ENCODE measurements around the gene SORL1.
A peak's percentile ranks its signal among the peaks of the same experiment; 100 is the strongest.

The SORL1 gene

DNA sequence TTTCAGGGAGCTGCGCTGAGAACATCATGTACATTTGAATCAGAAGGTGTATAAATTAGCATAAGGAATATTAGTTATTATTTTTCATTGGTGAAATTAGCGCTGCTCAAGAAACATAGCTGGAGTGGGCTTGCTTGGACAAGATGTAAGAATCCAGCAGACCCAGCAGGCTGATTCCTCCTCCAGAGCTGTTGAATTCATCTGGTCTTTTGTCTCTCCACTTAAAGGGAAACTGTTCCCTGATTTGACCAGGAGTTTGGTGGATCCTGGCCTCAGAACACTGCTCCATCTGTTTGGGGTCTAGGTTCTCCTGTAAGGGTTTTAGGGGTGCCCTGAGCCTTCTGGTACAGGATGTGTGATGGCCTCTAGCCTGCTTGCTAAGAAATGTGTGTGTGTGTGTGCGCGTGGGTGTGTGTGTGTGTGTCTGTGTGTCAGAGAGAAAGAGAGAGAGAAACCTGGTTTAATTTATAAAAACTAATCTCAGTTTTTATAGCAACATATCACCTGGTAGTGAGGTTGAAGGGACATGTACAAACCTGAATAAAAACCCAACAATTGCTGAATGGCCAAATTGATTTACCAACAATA lies 8.3 kb upstream of the SORL1 start:
- Histone ChIP-seq H3K27me3 (ENCODE audit: control insufficient read depth in 1 of 2, insufficient read depth in 2 of 2, low read length in 2 of 2) (no peaks in the 10 kb centered on the region), H3K27ac (ENCODE audit: low read length) (no peak overlapping the region), H3K9ac (ENCODE audit: low read length in 2 of 2) (no peak overlapping the region), H3K4me3 (ENCODE audit: low read length in 2 of 2) (no peak overlapping the region), H3K9me3 (ENCODE audit: control insufficient read depth in 2 of 2, low read length in 2 of 2) (no peaks in the 10 kb centered on the region), H3K36me3 (ENCODE audit: control insufficient read depth in 2 of 2, insufficient read depth in 2 of 2, low read length in 2 of 2) (no peaks in the 10 kb centered on the region), H3K4me1 (ENCODE audit: control insufficient read depth, insufficient read depth, low read length) (peaks cover 4% of the 10 kb centered on the region)

DNA sequence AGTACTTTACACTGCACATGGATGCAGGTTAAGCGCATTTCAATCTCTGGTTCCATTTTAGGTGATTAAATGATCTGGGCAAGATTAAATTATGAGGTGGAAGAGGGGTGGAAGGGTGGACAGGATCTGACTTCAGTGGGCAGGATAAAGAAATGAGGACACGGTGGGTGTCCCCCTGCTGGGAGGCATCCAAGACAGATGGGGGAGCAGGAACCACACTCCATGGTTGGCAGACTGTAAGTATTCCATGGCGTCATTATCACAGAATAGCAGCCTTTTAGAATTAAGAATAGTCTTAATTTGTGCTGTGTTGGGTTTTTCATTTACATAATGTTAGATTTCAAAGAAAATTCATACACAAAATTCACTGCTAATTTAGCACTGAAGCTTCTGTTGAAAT lies 7.6 kb upstream of the SORL1 start:
- Histone ChIP-seq H3K4me1 (ENCODE audit: control insufficient read depth, insufficient read depth, low read length) (peaks cover 3% of the 10 kb centered on the region), H3K27me3 (ENCODE audit: control insufficient read depth in 1 of 2, insufficient read depth in 2 of 2, low read length in 2 of 2) (no peaks in the 10 kb centered on the region), H3K36me3 (ENCODE audit: control insufficient read depth in 2 of 2, insufficient read depth in 2 of 2, low read length in 2 of 2) (no peaks in the 10 kb centered on the region), H3K27ac (ENCODE audit: low read length) (no peak overlapping the region), H3K4me3 (ENCODE audit: low read length in 2 of 2) (no peak overlapping the region), H3K9ac (ENCODE audit: low read length in 2 of 2) (no peak overlapping the region), H3K9me3 (ENCODE audit: control insufficient read depth in 2 of 2, low read length in 2 of 2) (no peaks in the 10 kb centered on the region)

DNA sequence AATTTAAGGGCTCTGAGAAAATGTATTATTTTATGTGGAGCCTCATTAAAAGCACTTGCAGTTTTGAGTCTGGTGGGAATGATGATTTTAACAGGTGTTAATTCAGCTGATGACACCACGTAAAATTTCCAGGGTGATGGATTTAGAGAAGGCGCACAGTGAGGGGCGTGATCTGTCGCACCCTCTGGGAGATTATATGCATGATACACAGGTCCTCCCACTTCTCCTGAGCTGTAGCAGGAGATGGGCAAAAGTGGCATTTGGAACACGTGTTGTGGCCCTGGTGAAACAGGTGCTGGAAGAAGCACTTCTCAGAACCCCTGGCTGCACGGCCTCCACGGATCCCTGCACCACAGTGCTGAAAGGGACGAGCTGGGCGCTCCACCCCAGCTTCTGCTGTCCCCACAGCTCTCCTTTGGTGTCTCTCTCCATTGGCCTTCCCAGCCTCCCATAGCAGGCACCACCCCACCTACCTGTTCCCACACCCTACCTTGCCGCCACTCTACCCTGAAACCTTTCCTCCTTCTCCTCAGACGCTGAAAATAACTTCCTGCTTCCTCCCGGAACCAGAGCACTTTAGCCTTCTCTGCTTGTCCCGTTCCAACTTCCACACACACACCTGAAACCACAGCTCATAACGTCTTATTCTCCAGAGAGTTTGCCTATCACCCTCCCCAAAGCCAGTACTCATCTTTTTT lies 6.9 kb upstream of the SORL1 start:
- no peaks in the 10 kb centered on the region for H3K4me1 ChIP-seq (ENCODE audit: control insufficient read depth, insufficient read depth, low read length)
- H3K9me3 ChIP-seq (ENCODE audit: control insufficient read depth in 2 of 2, low read length in 2 of 2) = no peaks in the 10 kb centered on the region
- no peak overlapping the region for H3K27ac ChIP-seq (ENCODE audit: low read length)
- no peak overlapping the region for H3K9ac ChIP-seq (ENCODE audit: low read length in 2 of 2)
- no peaks in the 10 kb centered on the region for H3K36me3 ChIP-seq (ENCODE audit: control insufficient read depth in 2 of 2, insufficient read depth in 2 of 2, low read length in 2 of 2)
- no peaks in the 10 kb centered on the region for H3K27me3 ChIP-seq (ENCODE audit: control insufficient read depth in 1 of 2, insufficient read depth in 2 of 2, low read length in 2 of 2)
- H3K4me3 ChIP-seq (ENCODE audit: low read length in 2 of 2) = no peak overlapping the region

DNA sequence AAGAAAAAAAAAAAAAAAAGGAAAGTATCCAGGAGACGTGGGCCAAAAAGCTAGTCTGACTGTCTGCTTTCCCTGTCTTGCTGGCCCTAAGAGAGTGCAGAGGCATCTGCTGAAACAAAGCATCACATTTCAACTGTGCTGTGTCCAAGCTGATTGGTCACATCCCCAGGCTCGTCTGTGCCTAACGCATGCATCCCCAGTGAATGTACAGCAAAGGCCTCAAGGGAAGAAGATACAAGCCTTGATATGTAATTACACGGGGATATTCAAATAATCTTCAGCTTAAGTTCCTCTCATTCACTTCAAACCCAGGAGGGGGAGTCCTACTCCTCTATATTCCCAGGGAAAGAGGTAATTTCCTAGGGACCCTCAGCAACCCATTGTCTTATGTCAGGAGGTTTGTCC lies 5.4 kb upstream of the SORL1 start:
- Histone ChIP-seq H3K27me3 (ENCODE audit: control insufficient read depth in 1 of 2, insufficient read depth in 2 of 2, low read length in 2 of 2) (no peaks in the 10 kb centered on the region), H3K4me1 (ENCODE audit: control insufficient read depth, insufficient read depth, low read length) (peaks cover 6% of the 10 kb centered on the region), H3K4me3 (ENCODE audit: low read length in 2 of 2) (no peak overlapping the region), H3K27ac (ENCODE audit: low read length) (no peak overlapping the region), H3K9me3 (ENCODE audit: control insufficient read depth in 2 of 2, low read length in 2 of 2) (no peaks in the 10 kb centered on the region), H3K36me3 (ENCODE audit: control insufficient read depth in 2 of 2, insufficient read depth in 2 of 2, low read length in 2 of 2) (no peaks in the 10 kb centered on the region), H3K9ac (ENCODE audit: low read length in 2 of 2) (peak overlapping the region in 1 of 2 donors; percentile 36)

DNA sequence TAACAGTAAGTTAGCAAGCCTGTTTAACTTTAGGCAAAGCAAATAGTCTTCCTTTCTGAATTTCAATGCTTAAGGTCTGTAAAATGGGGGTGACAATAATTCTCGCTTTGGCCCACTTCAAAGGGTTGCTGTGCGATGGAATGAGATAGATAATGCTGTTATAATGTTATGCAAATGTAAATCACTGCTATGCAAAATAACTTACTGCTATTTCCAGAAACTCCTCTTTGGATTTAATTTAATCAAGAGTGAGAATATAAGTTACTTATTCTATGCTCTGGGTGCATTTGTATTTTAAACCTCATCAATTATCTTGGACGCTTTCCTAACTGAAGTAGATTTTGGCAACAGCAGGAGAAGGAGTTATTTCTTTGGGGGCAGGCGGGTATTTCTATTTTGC lies 4.1 kb upstream of the SORL1 start:
- H3K27me3 ChIP-seq (ENCODE audit: control insufficient read depth in 1 of 2, insufficient read depth in 2 of 2, low read length in 2 of 2) = no peaks in the 10 kb centered on the region
- no peak overlapping the region for H3K4me3 ChIP-seq (ENCODE audit: low read length in 2 of 2)
- H3K36me3 ChIP-seq (ENCODE audit: control insufficient read depth in 2 of 2, insufficient read depth in 2 of 2, low read length in 2 of 2) = no peaks in the 10 kb centered on the region
- H3K9ac ChIP-seq (ENCODE audit: low read length in 2 of 2) = no peak overlapping the region
- H3K4me1 ChIP-seq (ENCODE audit: control insufficient read depth, insufficient read depth, low read length) = peaks cover 17% of the 10 kb centered on the region
- H3K9me3 ChIP-seq (ENCODE audit: control insufficient read depth in 2 of 2, low read length in 2 of 2) = no peaks in the 10 kb centered on the region
- H3K27ac ChIP-seq (ENCODE audit: low read length) = no peak overlapping the region

DNA sequence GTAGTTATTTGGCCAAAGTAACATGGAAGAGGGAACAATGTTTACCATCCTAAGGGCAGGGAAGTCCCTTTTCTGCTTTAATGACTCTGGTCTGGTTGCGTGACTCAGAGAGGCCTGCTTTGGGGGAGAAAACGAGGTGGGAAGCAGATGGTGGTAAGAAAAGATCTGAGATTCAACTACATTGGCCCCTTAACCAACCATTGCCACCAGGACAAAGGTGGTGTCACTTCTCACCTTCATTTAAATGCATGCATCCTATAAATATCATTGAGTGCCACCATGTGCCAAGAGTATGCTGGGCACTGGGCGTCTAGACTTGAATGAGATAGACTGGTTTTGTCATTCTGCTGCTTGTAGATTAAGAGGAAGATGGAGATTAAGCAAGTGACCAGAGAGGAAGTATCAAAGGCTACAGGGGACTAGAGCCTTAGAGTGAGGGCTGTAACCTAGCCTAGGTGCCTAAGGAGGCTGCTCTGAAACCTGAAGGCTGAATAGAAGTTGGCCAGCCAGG lies 3.6 kb upstream of the SORL1 start:
- Histone ChIP-seq H3K27ac (ENCODE audit: low read length) (no peak overlapping the region), H3K4me3 (ENCODE audit: low read length in 2 of 2) (no peak overlapping the region), H3K9ac (ENCODE audit: low read length in 2 of 2) (no peak overlapping the region), H3K36me3 (ENCODE audit: control insufficient read depth in 2 of 2, insufficient read depth in 2 of 2, low read length in 2 of 2) (no peaks in the 10 kb centered on the region), H3K9me3 (ENCODE audit: control insufficient read depth in 2 of 2, low read length in 2 of 2) (no peaks in the 10 kb centered on the region), H3K27me3 (ENCODE audit: control insufficient read depth in 1 of 2, insufficient read depth in 2 of 2, low read length in 2 of 2) (no peaks in the 10 kb centered on the region), H3K4me1 (ENCODE audit: control insufficient read depth, insufficient read depth, low read length) (peaks cover 18% of the 10 kb centered on the region)

DNA sequence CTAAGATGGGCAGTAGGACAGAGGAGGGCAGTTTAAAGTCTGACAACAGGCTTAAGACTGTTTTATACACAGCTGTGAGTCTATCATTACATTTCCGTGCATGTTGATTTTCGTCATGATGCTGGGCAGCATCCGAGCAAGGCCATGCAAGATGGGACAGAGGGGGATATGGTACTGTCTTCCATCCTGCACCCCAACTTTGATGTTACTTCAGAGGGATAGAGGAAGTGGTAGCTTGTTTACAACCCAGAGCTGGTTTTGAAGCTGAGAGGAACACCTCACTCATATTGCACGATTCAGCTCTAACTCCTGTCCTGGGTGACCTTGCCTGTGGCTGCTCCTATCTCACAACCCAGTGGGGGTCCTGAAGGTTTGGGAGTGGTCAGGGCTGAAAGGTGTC lies 3.0 kb upstream of the SORL1 start:
- no peaks in the 10 kb centered on the region for H3K36me3 ChIP-seq (ENCODE audit: control insufficient read depth in 2 of 2, insufficient read depth in 2 of 2, low read length in 2 of 2)
- H3K27me3 ChIP-seq (ENCODE audit: control insufficient read depth in 1 of 2, insufficient read depth in 2 of 2, low read length in 2 of 2) = no peaks in the 10 kb centered on the region
- peaks cover 18% of the 10 kb centered on the region for H3K4me1 ChIP-seq (ENCODE audit: control insufficient read depth, insufficient read depth, low read length)
- no peak overlapping the region for H3K27ac ChIP-seq (ENCODE audit: low read length)
- H3K9ac ChIP-seq (ENCODE audit: low read length in 2 of 2) = no peak overlapping the region
- no peaks in the 10 kb centered on the region for H3K9me3 ChIP-seq (ENCODE audit: control insufficient read depth in 2 of 2, low read length in 2 of 2)
- no peak overlapping the region for H3K4me3 ChIP-seq (ENCODE audit: low read length in 2 of 2)

DNA sequence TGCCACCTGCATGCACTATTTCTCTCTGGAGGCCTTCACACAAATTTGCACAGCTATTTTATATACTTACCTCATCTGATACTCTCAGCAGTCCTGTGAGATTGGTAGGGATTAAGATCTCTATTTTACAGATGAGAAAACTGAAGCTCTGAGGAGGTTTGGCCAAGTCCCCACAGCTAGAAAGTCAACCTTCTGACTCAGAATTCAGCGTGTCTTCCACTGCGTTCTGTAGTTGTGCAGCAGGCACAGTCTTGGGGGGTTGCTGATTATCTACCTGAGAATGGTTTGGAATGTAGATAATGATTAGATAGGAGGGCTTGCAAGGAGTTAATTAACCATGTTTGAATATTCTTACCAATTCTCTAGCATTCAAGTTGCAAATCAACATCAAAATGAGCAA lies 2.5 kb upstream of the SORL1 start:
- Histone ChIP-seq H3K27ac (ENCODE audit: low read length) (no peak overlapping the region), H3K4me3 (ENCODE audit: low read length in 2 of 2) (no peak overlapping the region), H3K4me1 (ENCODE audit: control insufficient read depth, insufficient read depth, low read length) (peaks cover 18% of the 10 kb centered on the region), H3K36me3 (ENCODE audit: control insufficient read depth in 2 of 2, insufficient read depth in 2 of 2, low read length in 2 of 2) (no peaks in the 10 kb centered on the region), H3K9me3 (ENCODE audit: control insufficient read depth in 2 of 2, low read length in 2 of 2) (no peaks in the 10 kb centered on the region), H3K9ac (ENCODE audit: low read length in 2 of 2) (no peak overlapping the region), H3K27me3 (ENCODE audit: control insufficient read depth in 1 of 2, insufficient read depth in 2 of 2, low read length in 2 of 2) (no peaks in the 10 kb centered on the region)

DNA sequence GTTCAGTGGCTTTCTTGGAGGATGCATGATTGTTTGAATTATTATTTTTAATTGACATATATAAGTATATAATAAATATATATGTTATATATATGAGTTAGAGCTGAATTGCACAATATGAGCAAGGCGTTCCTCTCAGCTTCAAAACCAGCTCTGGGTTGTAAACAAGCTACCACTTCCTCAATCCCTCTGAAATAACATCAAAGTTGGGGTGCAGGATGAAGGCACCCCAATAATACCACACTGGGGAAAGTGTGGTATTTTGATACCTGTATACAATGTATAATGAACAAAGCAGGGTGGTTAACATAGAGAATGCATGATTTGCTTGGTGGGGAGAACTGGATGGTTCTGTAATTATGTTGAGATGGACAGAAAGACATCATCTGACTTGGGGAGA lies 1.7 kb upstream of the SORL1 start:
- H3K36me3 ChIP-seq (ENCODE audit: control insufficient read depth in 2 of 2, insufficient read depth in 2 of 2, low read length in 2 of 2) = no peaks in the 10 kb centered on the region
- peaks cover 18% of the 10 kb centered on the region for H3K4me1 ChIP-seq (ENCODE audit: control insufficient read depth, insufficient read depth, low read length)
- H3K27me3 ChIP-seq (ENCODE audit: control insufficient read depth in 1 of 2, insufficient read depth in 2 of 2, low read length in 2 of 2) = no peaks in the 10 kb centered on the region
- H3K27ac ChIP-seq (ENCODE audit: low read length) = no peak overlapping the region
- H3K4me3 ChIP-seq (ENCODE audit: low read length in 2 of 2) = no peak overlapping the region
- H3K9me3 ChIP-seq (ENCODE audit: control insufficient read depth in 2 of 2, low read length in 2 of 2) = no peaks in the 10 kb centered on the region
- H3K9ac ChIP-seq (ENCODE audit: low read length in 2 of 2) = no peak overlapping the region

DNA sequence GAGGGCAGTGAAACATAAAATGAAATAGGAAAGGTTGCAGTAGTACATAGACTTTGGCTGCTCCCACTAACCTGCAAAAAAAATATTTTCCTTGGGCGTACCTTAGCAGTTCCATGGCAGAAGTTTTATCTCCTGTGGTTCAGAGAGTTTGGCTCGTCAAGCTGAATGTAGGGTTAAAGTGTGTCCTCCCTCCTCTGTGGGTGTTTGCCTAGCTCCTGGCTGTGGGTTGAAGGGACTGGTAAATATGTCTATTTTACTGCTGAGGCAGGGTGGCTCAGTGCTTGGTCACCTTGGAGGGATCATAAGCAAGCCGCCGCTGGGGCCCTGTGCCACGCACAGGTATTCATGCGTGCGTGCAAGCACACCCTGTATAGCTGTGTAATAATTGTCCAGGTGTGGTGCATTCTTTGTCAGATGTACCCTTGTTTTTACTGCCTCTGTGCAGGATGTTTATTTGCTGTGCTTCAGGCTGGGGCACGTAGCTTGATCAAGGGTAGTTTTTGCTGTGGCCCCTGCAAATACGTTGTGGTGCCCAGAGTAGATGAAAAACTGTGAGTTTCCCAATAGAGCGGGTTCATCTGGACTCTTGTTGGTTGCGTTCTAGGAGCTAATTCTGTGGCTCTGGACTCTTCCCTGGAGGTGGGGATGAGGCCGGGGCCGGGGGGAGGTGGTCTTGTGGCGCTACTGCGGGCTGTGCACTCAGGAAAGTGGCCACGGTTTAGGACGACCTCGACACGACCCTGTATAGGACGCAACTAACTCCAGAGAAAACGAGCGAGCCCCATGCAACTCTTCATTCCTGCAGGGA lies 732 bp upstream of the SORL1 start:
- Histone ChIP-seq H3K4me3 (ENCODE audit: low read length in 2 of 2) (peak overlapping the region; percentile 66 to 90), H3K4me1 (ENCODE audit: control insufficient read depth, insufficient read depth, low read length) (peaks cover 20% of the 10 kb centered on the region), H3K36me3 (ENCODE audit: control insufficient read depth in 2 of 2, insufficient read depth in 2 of 2, low read length in 2 of 2) (no peaks in the 10 kb centered on the region), H3K9me3 (ENCODE audit: control insufficient read depth in 2 of 2, low read length in 2 of 2) (no peaks in the 10 kb centered on the region), H3K9ac (ENCODE audit: low read length in 2 of 2) (peak overlapping the region; percentile 42 to 51), H3K27ac (ENCODE audit: low read length) (no peak overlapping the region), H3K27me3 (ENCODE audit: control insufficient read depth in 1 of 2, insufficient read depth in 2 of 2, low read length in 2 of 2) (no peaks in the 10 kb centered on the region)
